Cardiac muscle cell (in vitro differentiated cells and primary cell): ENCODE data around the gene CTXN2. TPM values are rescaled to one million over a fixed set of nuclear protein-coding genes. Genes with fewer than 3 reads are reported as not detected.

Experiments used
- DNase-seq, 2 donors: peaks; one replicate each; pipeline versions ENCODE4 v3.0.0 to v3.0.0-alpha.2; 2010 to 2017; ENCODE audit warnings: low read depth in 1 of 2, low spot score in 1 of 2
- H3K27ac ChIP-seq: fragments of 200-600 bp; sonication (generic); 2 replicates; pipeline ENCODE4 v1.5.1; 2016
- H3K27me3 ChIP-seq: fragments of 200-600 bp; sonication (generic); 2 replicates; pipeline ENCODE4 v1.6.0; 2016; ENCODE audit warnings: control low read depth
- H3K36me3 ChIP-seq: fragments of 200-600 bp; sonication (generic); 2 replicates; pipeline ENCODE4 v1.5.1; 2016; ENCODE audit warnings: control low read depth
- H3K4me1 ChIP-seq: fragments of 200-600 bp; sonication (generic); 2 replicates; pipeline ENCODE4 v1.8.1; 2017; ENCODE audit warnings: low read depth, mild to moderate bottlenecking, mixed run types
- H3K4me3 ChIP-seq: fragments of 200-600 bp; sonication (generic); 2 replicates; pipeline ENCODE4 v1.5.1; 2016; ENCODE audit warnings: mild to moderate bottlenecking
- H3K9me3 ChIP-seq: fragments of 200-600 bp; sonication (generic); 2 replicates; pipeline ENCODE4 v1.5.1; 2017; ENCODE audit warnings: low read depth, mild to moderate bottlenecking, control low read depth
- CTCF ChIP-seq: IDR thresholded peaks from 2 replicates; pipeline ENCODE4 v1.5.1; 2012; ENCODE audit warnings: low read depth, mild to moderate bottlenecking, low read length
- polyA plus RNA-seq: library from polyadenylated mRNA; unstranded; fragments of >200 nt; fragmentation: Nextera tagmentation; extraction: Ambion mirVana; gene quantifications from 2 replicates; pipeline ENCODE4 v1.2.1, GENCODE V29; 2016
- total RNA-seq: library from RNA; depleted of rRNA; stranded (reverse); fragments of >200 nt; gene quantifications from 2 replicates; pipeline ENCODE4 v1.2.3, GENCODE V29; 2016

The CTXN2 gene
- total and polyA plus RNA-seq, 2 experiments from 2014 or later, result 0.06 TPM; not detected in 1

- peak in 1 of 2 donors; percentile 1 for DNase-seq
- Histone ChIP-seq H3K4me3 (no peak overlapping the region), H3K9me3 (no peaks in the 10 kb centered on the region), H3K4me1 (no peaks in the 10 kb centered on the region), H3K36me3 (no peaks in the 10 kb centered on the region), H3K27me3 (peaks cover 4% of the 10 kb centered on the region), H3K27ac (no peak overlapping the region)
- TF ChIP-seq CTCF, result no peak
Measured at GRCh38 chr15:48185529-48185928, 5.9 kb upstream of the CTXN2 start.

DNA sequence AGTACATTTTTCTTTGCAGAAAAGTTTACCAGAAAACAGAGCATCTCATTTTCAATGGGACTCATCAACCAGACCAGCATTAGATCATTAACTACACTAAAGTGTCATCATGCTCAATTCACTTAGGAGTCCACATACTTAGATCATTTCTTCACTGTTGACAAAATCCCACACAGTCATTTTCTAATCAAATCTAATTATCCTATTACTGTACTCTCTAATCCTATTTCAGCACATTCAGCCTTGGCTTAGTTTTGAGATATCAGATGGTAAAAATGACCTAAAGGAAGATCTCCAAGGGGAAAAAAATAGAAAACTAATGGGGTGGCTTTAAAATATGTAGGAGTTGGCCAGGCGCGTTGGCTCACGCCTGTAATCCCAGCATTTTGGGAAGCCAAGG lies 5.2 kb upstream of the CTXN2 start:
- Histone ChIP-seq H3K4me1 (no peaks in the 10 kb centered on the region), H3K9me3 (no peaks in the 10 kb centered on the region), H3K4me3 (no peak overlapping the region), H3K27me3 (peaks cover 6% of the 10 kb centered on the region), H3K36me3 (no peaks in the 10 kb centered on the region), H3K27ac (no peak overlapping the region)
- no peak for TF ChIP-seq CTCF
- DNase-seq, result no peak

DNA sequence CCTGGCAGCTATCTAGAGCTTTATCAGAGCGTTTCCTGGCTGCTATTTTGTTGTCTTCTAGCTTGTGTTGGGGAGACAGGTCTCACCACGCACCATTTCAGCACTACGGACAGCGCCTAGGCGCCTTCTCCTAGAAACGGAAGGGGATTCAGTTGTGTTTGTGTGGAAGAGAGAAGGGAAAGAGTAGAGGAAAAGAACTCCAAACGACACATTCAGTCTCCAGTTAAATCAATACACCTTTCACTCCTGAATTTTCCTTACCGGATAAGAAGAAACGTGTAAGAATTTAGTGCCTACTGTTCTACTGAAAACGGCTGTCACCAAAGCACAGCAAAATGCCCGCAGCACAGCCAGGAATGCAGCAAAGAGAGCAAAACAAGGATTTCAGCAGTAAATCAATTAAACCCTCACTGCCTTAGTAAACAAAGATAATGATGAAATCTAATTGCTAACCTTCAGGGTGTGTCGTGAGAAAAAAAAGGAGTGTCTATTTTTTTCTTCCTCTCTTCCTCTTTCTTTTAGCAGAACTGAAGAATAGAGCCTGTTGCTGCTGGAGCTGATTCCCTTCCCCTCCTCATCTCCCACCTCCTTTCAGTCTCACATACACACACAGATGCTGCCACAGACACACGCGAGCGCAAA lies 412 bp upstream of the CTXN2 start:
- H3K4me1 ChIP-seq, result no peaks in the 10 kb centered on the region
- H3K27me3 ChIP-seq, result peaks cover 18% of the 10 kb centered on the region
- H3K9me3 ChIP-seq, result no peaks in the 10 kb centered on the region
- no peak overlapping the region for H3K27ac ChIP-seq
- no peaks in the 10 kb centered on the region for H3K36me3 ChIP-seq
- H3K4me3 ChIP-seq, result peak overlapping the region; percentile 11
- no peak for TF ChIP-seq CTCF
- peak; percentile 76 to 93 for DNase-seq

GRCh38 chr15:48202068-48202467 lies 10.6 kb downstream of the CTXN2 start:
- H3K27me3 ChIP-seq, result no peaks in the 10 kb centered on the region
- H3K36me3 ChIP-seq, result no peaks in the 10 kb centered on the region
- H3K4me3 ChIP-seq, result no peak overlapping the region
- DNase-seq, result no peak
- no peak for TF ChIP-seq CTCF
- no peak overlapping the region for H3K27ac ChIP-seq
- H3K9me3 ChIP-seq, result no peaks in the 10 kb centered on the region
- H3K4me1 ChIP-seq, result no peaks in the 10 kb centered on the region

GRCh38 chr15:48205981-48206380 lies 14.5 kb downstream of the CTXN2 start, which contains the start of gene SLC12A1:
Gene SLC12A1, plus strand, starts transcription at chr15:48206302. Its CDS starts 1,418 bp downstream, at chr15:48207720.
- no peaks in the 10 kb centered on the region for H3K27me3 ChIP-seq
- no peaks in the 10 kb centered on the region for H3K4me1 ChIP-seq
- no peaks in the 10 kb centered on the region for H3K36me3 ChIP-seq
- no peak within 1 kb of the TSS for H3K27ac ChIP-seq
- no peak for TF ChIP-seq CTCF
- no peak within 1 kb of the TSS for H3K4me3 ChIP-seq
- DNase-seq, result no peak
- no peaks in the 10 kb centered on the region for H3K9me3 ChIP-seq
